Activated CD8-positive, alpha-beta memory T cell treated with anti-CD3 and anti-CD28 coated beads for 36 hours (primary cell): ENCODE data around the gene TMEM207. TPM values are rescaled to one million over a fixed set of nuclear protein-coding genes. Genes with fewer than 3 reads are reported as not detected.

Source experiments
- CTCF ChIA-PET: fragments of 350-600 bp; sonication (Branson Sonifier 250); formaldehyde crosslinking; loops from one replicate; lab custom pipeline; 2021; ENCODE audit warnings: antibody characterized with exemption; lab: Charles Lee
- POLR2A ChIA-PET: fragments of 350-600 bp; sonication (Branson Sonifier 250); formaldehyde crosslinking; loops from one replicate; lab custom pipeline; 2021; ENCODE audit warnings: antibody characterized with exemption; lab: Charles Lee
- total RNA-seq, 2 experiments: library from RNA; stranded (reverse); gene quantifications; one replicate each; pipeline ENCODE4 v1.2.3, GENCODE V29; 2021

Gene TMEM207
- total RNA-seq, 2 experiments from 2014 or later = not detected

DNA sequence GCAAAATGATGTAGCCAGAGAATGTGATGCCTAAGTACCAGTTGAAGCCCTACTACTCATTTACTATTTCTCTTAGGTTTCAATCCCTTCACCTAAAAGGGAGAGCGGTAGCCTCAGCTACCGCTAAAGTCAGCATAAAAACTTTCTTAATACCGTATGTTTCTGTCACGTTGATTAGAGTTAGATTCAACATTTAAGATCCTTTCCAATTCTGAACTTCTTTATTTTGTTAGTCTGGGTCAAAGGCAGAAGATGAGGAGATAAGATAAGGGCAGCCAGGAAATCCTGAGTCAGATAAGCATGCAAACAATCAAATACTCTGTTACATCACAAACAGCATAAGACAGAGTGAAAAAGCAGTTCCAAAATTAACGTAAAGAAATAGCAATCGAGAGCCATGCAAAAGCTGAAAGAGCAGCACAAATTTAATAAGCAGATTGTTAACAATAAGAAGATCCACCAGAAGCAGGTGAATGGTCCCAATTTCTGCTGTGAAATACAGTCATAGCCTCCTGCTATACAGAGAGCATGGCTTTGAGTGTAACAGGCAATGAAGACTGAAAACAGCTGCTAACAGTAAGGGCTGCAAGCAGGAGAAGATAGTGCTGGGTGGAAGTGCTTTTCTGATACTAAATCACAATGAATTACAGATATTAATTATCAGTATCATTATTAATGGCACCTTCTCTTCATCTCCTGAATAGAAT is 3.0 kb downstream of the TMEM207 start:
- ChIA-PET CTCF (no interaction called here), POLR2A (no interaction called here)

GRCh38 chr3:190444576-190445145 is 5.0 kb downstream of the TMEM207 start:
- POLR2A ChIA-PET = no interaction called here
- CTCF ChIA-PET = no interaction called here

DNA sequence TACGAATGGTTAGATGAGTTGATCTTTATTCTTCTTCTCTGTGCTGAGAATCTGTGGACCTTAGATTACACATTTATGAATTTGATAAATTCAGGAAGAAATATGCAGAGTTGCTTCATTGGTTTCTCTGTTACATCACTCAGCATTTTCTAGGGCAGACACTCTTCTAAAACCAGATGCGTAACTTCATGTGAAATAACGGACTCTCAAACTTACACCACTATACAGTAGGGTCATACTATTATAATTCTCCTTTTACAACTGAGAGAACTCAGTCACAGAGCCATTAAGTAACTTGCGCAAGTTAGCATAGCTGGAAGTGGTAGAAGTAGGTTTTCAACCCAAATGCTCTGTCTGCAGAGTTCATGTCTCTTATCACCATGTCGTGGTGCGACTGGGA is 5.7 kb downstream of the TMEM207 start:
- ChIA-PET POLR2A (no interaction called here), CTCF (no interaction called here)

DNA sequence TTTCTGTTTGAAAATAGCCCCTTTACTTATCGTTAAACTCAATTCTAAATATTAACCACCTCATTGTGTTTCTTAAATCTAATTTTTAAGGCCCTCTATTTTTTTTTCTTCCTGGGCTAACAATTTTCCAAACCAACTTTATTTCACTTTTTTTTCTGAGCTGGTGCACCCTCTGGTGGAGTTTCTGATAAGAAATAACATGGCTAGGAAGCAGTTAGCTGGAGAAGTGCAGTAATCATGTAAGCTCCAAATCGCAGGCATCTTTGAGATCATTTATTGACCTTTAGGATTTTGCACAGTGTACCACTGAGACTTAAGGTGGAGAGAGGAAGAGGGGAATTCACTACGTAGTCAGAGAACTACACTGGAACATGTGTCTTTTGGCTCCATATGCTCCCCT is 6.4 kb downstream of the TMEM207 start:
- POLR2A ChIA-PET = no interaction called here
- CTCF ChIA-PET = no interaction called here

- CTCF ChIA-PET = no interaction called here
- POLR2A ChIA-PET = no interaction called here
Measured at GRCh38 chr3:190442240-190442639, 7.5 kb downstream of the TMEM207 start.

DNA sequence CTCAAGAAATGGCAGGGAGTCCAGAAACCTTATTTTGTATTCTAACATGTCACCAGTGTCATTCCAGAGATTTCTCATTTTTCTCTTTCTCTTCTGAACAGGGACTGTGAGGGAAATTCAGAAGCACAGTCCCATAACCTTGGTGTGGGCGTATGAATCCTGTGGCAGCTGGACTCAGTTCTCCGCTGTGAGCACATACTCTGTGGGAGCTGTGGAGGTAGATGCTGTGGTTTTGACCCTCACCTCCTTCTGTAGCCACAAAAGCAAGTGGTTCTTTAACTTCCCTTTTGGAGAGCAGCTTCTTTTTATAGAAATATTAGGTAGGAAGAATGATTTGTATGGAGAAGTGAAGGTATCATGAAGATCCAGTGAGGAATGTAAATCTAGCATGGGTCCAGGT is 13.4 kb downstream of the TMEM207 start:
- CTCF ChIA-PET = no interaction called here

DNA sequence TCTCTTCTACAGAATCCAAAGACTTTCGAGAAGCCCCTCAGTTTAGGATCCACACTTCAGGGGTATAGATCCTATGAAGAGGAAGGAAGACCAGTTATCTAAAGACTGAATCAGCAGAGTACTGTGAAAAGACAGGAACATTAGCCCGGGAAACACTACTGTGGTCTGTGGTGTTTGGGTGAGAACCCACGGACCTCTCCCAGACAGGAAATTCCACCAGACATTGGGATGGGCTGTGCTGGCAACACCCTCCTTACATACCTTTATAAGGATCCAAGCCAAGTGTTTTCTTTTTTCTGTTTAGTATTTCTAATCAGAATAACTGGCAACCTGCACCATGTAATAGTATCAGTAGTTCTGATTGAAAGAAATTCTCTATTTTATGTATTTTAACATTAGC is 14.1 kb downstream of the TMEM207 start:
- ChIA-PET POLR2A (no interaction called here), CTCF (no interaction called here)

More for the DNA sequence above, 13.4 kb downstream of the TMEM207 start:
- POLR2A ChIA-PET = no interaction called here

- ChIA-PET POLR2A (no interaction called here), CTCF (no interaction called here)
Measured at GRCh38 chr3:190433626-190434025, 16.1 kb downstream of the TMEM207 start.

GRCh38 chr3:190432216-190432615 is 17.5 kb downstream of the TMEM207 start:
- ChIA-PET POLR2A (no interaction called here), CTCF (no interaction called here)

- ChIA-PET POLR2A (no interaction called here), CTCF (no interaction called here)
Measured at GRCh38 chr3:190430906-190431305, 18.8 kb downstream of the TMEM207 start.

DNA sequence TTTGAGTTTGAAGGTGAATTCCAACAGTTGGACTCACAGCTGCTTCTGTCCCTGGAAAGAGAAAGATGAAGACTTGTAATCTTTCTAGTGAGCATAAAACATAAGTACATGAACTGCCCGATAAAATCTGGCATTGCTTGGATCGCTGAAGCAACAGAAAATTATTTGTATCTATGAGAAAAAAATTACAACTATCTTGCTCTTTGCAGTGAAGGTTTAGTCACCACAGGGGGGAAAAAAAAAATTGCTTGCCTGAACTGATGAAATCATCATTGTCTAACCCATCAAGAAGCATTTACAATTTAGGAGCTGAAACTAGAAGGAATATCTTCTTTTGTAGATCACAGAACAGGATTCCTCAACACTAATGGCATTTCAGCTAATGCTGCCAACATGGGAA is 20.0 kb downstream of the TMEM207 start:
- ChIA-PET POLR2A (no interaction called here), CTCF (no interaction called here)

GRCh38 chr3:190426806-190427507 is 22.7 kb downstream of the TMEM207 start:
- ChIA-PET POLR2A (no interaction called here), CTCF (no interaction called here)

GRCh38 chr3:190425833-190426232 is 23.9 kb downstream of the TMEM207 start:
- ChIA-PET POLR2A (no interaction called here), CTCF (interaction anchor here (0.9 kb wide), 1 partner anchor 13 kb away, joined by 3 read pairs; no protein-coding TSS in a partner anchor)

GRCh38 chr3:190424478-190425439 is 24.9 kb downstream of the TMEM207 start:
- CTCF ChIA-PET = interaction anchor here (0.9 to 1.0 kb wide), 2 partner anchors 12 to 103 kb away, joined by 3 read pairs; partner anchors contain the start of gene CLDN1
- POLR2A ChIA-PET = interaction anchor here (0.7 kb wide), 1 partner anchor 402 kb away, joined by 3 read pairs; no protein-coding TSS in a partner anchor

DNA sequence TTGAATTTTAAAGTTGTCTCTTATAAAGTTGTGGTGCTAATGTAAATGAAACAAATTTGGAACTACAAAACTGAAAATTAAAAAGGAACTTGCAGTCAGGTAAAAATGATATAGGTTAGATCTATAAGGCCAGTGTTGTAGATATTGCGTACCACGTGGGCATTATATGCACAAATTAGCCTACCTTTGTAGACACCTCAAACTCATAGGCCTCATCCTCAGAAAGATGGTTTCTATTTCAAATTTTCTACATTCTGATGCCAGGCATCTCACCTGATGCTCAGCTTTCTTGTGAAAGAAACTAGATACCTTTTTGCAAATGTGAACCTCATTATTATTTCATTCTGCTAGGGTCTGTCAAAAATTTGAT is 25.6 kb downstream of the TMEM207 start:
- ChIA-PET POLR2A (no interaction called here), CTCF (interaction anchor here (1.0 kb wide), 1 partner anchor 102 kb away, joined by 3 read pairs; the partner anchor contains the start of gene CLDN1)

GRCh38 chr3:190414297-190414696 is 35.4 kb downstream of the TMEM207 start:
- CTCF ChIA-PET = no interaction called here
- POLR2A ChIA-PET = no interaction called here

DNA sequence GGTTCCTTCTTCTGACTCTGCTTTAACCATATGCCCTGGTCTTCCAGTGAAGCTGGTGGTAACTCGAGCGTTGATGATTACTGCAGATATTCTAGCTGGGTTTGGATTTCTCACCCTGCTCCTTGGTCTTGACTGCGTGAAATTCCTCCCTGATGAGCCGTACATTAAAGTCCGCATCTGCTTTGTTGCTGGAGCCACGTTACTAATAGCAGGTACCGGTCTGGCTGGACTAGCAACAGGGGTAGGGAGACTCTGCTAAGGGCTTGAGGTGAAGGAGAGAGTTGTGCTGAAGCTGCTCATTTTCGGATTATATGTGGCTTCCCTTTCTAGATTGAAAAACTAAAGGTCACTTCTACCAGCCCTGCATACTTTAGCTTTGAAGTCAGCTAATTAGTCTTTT is 45.0 kb downstream of the TMEM207 start:
- POLR2A ChIA-PET = no interaction called here
- CTCF ChIA-PET = no interaction called here

DNA sequence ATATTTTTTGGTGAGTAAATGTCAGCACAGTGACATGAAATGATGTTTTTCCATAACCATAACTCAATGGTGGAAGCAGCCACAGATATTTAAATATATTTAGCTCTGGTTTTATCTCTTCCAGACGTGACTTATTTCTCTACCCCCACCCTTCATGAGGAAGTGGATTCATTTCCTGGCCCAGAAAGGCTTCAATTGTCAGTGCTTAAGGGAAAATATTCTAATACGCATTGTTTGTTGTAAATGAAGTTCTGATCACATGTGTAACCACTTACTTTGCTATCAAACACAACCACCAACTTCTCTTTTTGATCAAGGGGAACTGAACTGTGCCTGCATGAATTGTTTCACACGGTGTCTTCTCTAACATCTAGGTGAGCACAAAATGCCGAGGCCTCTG is 47.7 kb downstream of the TMEM207 start:
- ChIA-PET CTCF (no interaction called here), POLR2A (no interaction called here)

GRCh38 chr3:190399677-190400076 is 50.0 kb downstream of the TMEM207 start:
- ChIA-PET CTCF (no interaction called here), POLR2A (no interaction called here)

- POLR2A ChIA-PET = no interaction called here
- CTCF ChIA-PET = no interaction called here
Measured at GRCh38 chr3:190397889-190398288, 51.8 kb downstream of the TMEM207 start.
